Measurements from ENCODE around the gene IFRD1. TPM values are rescaled to one million over a fixed set of nuclear protein-coding genes. Genes with fewer than 3 reads are reported as not detected.
A peak's percentile ranks its signal among the peaks of the same experiment; 100 is the strongest.

The IFRD1 gene
- total RNA-seq, 1 experiment from 2014 or later = 116 TPM

DNA sequence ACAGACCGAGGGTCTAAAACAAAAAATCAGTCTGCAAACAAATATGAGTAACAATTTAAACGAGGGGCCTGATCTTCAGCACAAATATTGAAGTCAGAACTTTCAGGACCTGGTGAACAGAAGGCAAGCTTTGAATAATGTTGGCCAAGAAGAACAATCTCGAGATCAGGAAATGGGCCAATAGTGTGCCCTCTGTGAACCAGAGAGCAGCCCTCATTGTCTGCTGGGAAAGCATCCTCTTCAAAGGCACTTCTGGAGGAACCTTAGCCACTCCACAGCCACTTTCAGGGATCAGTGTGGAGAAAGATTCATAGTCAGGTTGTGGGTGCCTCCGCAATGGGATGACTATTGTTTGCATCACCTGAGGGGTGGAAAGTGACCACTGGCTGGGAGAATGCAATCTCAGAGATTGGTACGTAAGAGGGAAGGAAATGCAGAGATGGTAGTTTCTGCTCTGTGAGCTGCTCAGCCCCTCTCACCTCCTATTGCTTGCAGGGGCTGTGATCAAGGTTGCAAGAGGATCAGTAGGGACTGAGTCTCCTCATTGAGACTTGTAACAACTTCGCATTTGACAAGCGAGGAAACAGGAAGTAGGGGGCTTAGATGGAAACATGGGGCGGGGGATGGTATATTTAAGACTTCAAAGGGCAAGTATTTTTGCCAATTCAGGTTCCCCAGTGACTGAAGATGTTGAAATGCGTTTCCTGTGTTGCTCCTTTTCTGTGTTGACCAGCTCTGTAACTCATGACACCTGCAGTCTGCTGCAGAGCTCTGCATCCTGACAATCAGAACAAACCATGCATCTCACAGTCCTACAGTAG lies 28.4 kb upstream of the IFRD1 start:
- peak overlapping the region; percentile 75 for H3K27ac Mint-ChIP-seq (ENCODE audit: low read depth, unreplicated experiment)
- peaks cover 40% of the 10 kb centered on the region for H3K4me1 Mint-ChIP-seq (ENCODE audit: insufficient read depth, unreplicated experiment)
- H3K9me3 Mint-ChIP-seq (ENCODE audit: unreplicated experiment) = peaks cover 5% of the 10 kb centered on the region
- H3K27me3 Mint-ChIP-seq (ENCODE audit: insufficient read depth, unreplicated experiment) = no peaks in the 10 kb centered on the region
- POLR2A ChIA-PET = interaction anchor here (0.7 to 7.8 kb wide), 13 partner anchors 12 to 253 kb away, joined by 3 to 255 read pairs (median 4); partner anchors contain the start of genes IFRD1 and ZNF277
- DNase-seq (ENCODE audit: unreplicated experiment) = peak; percentile 49
- H3K36me3 Mint-ChIP-seq (ENCODE audit: insufficient read depth, unreplicated experiment) = peaks cover 5% of the 10 kb centered on the region
- H3K4me3 Mint-ChIP-seq (ENCODE audit: unreplicated experiment) = no peak overlapping the region
- no TSS peak for BruUV-seq (replicated peaks)
- intact Hi-C loops (cut with micrococcal nuclease) = loop anchor here (2.0 kb wide), 1 partner anchor 29 kb away; the partner anchor contains the start of gene IFRD1
- CTCF ChIA-PET = interaction anchor here (0.7 to 2.5 kb wide), 6 partner anchors 15 to 347 kb away, joined by 3 to 15 read pairs (median 3); no protein-coding TSS in a partner anchor
- TF ChIP-seq CTCF (IDR thresholded peaks at IDR 0.05; ENCODE audit: unreplicated experiment) = no peak

GRCh38 chr7:112422842-112423496 lies 27.3 kb upstream of the IFRD1 start:
- Mint-ChIP-seq H3K27ac (ENCODE audit: low read depth, unreplicated experiment) (peak overlapping the region; percentile 75), H3K4me3 (ENCODE audit: unreplicated experiment) (no peak overlapping the region), H3K4me1 (ENCODE audit: insufficient read depth, unreplicated experiment) (peaks cover 40% of the 10 kb centered on the region), H3K27me3 (ENCODE audit: insufficient read depth, unreplicated experiment) (no peaks in the 10 kb centered on the region), H3K36me3 (ENCODE audit: insufficient read depth, unreplicated experiment) (peaks cover 5% of the 10 kb centered on the region), H3K9me3 (ENCODE audit: unreplicated experiment) (no peaks in the 10 kb centered on the region)
- BruUV-seq (replicated peaks) = TSS peak; percentile 55
- peak; percentile 97 for DNase-seq (ENCODE audit: unreplicated experiment)
- POLR2A ChIA-PET = interaction anchor here (0.7 to 7.8 kb wide), 9 partner anchors 10 to 219 kb away, joined by 3 to 255 read pairs (median 4); partner anchors contain the start of gene IFRD1
- no peak for TF ChIP-seq CTCF (IDR thresholded peaks at IDR 0.05; ENCODE audit: unreplicated experiment)
- CTCF ChIA-PET = interaction anchor here (0.6 to 1.9 kb wide), 4 partner anchors 29 to 348 kb away, joined by 3 to 14 read pairs (median 4); no protein-coding TSS in a partner anchor
- intact Hi-C loops (cut with micrococcal nuclease) = loop anchor here (2.0 kb wide), 1 partner anchor 28 kb away; the partner anchor contains the start of gene IFRD1

GRCh38 chr7:112423987-112424386 lies 26.3 kb upstream of the IFRD1 start:
- no TSS peak for BruUV-seq (replicated peaks)
- Mint-ChIP-seq H3K9me3 (ENCODE audit: unreplicated experiment) (no peaks in the 10 kb centered on the region), H3K4me3 (ENCODE audit: unreplicated experiment) (no peak overlapping the region), H3K4me1 (ENCODE audit: insufficient read depth, unreplicated experiment) (peaks cover 40% of the 10 kb centered on the region), H3K27me3 (ENCODE audit: insufficient read depth, unreplicated experiment) (no peaks in the 10 kb centered on the region), H3K27ac (ENCODE audit: low read depth, unreplicated experiment) (no peak overlapping the region), H3K36me3 (ENCODE audit: insufficient read depth, unreplicated experiment) (peaks cover 5% of the 10 kb centered on the region)
- POLR2A ChIA-PET = interaction anchor here (0.7 to 7.8 kb wide), 3 partner anchors 14 to 157 kb away, joined by 3 to 255 read pairs (median 8); partner anchors contain the start of gene IFRD1
- no peak for DNase-seq (ENCODE audit: unreplicated experiment)
- CTCF ChIA-PET = interaction anchor here (0.6 to 1.4 kb wide), 6 partner anchors 54 to 572 kb away, joined by 3 to 4 read pairs (median 3); no protein-coding TSS in a partner anchor
- intact Hi-C loops (cut with micrococcal nuclease) = loop anchor here (2.0 kb wide), 1 partner anchor 27 kb away; the partner anchor contains the start of gene IFRD1
- TF ChIP-seq CTCF (IDR thresholded peaks at IDR 0.05; ENCODE audit: unreplicated experiment) = no peak
